IMR-90 (cell line): Measurements from ENCODE around the gene ZNF280B. TPM values are rescaled to one million over a fixed set of nuclear protein-coding genes. Genes with fewer than 3 reads are reported as not detected.

Experiments used
- ATAC-seq: fragments of 200-7000 bp; cut with Tn5 transposase; 2 replicates; pipeline ENCODE4 v1.9.1; 2020; ENCODE audit warnings: low read depth, mild to moderate bottlenecking, moderate library complexity
- BruUV-seq: library from RNA; stranded (reverse); fragments of 400-500 nt; replicated peaks from 2 replicates; lab custom pipeline; 2021; lab: Mats Ljungman, UMichigan
- CTCF ChIA-PET: fragments of 300-600 bp; formaldehyde crosslinking; extraction: SDS; loops from one replicate; lab custom pipeline; 2021; ENCODE audit warnings: antibody characterized with exemption; lab: Yijun Ruan, JAX
- POLR2A ChIA-PET: fragments of 300-600 bp; sonication (Branson Sonifier 250); formaldehyde crosslinking; loops from one replicate; lab custom pipeline; 2022; ENCODE audit warnings: antibody characterized with exemption; ENCODE audit not compliant: unreplicated experiment; lab: Charles Lee
- DNase-seq: peaks from one replicate; pipeline ENCODE4 v3.0.0; 2013
- H2AFZ ChIP-seq: replicated peaks from 2 replicates; pipeline ENCODE3; 2013; ENCODE audit warnings: low read length, mild to moderate bottlenecking; ENCODE audit not compliant: poor library complexity
- H2AK5ac ChIP-seq: 2 replicates; pipeline ENCODE4 v1.6.1; 2013; ENCODE audit warnings: low read depth, low read length, inconsistent platforms
- H2AK9ac ChIP-seq: replicated peaks from 2 replicates; pipeline ENCODE3; 2013; ENCODE audit warnings: mild to moderate bottlenecking, low read depth, low read length, moderate library complexity; ENCODE audit not compliant: poor library complexity
- H2BK120ac ChIP-seq: 2 replicates; pipeline ENCODE4 v1.6.1; 2013; ENCODE audit warnings: low read depth, low read length, inconsistent platforms
- H2BK15ac ChIP-seq: 3 replicates; pipeline ENCODE4 v1.6.1; 2013; ENCODE audit warnings: low read depth, low read length, inconsistent platforms
- H2BK20ac ChIP-seq: 2 replicates; pipeline ENCODE4 v1.6.1; 2013; ENCODE audit warnings: low read depth, mild to moderate bottlenecking, inconsistent platforms, low read length, moderate library complexity
- H2BK5ac ChIP-seq: 2 replicates; pipeline ENCODE4 v1.6.1; 2013; ENCODE audit warnings: mild to moderate bottlenecking, low read depth, low read length, inconsistent platforms; ENCODE audit not compliant: poor library complexity, severe bottlenecking
- H3K14ac ChIP-seq: replicated peaks from 2 replicates; pipeline ENCODE4 v1.6.1; 2013; ENCODE audit warnings: low read depth, low read length, inconsistent platforms
- H3K18ac ChIP-seq: 2 replicates; pipeline ENCODE4 v1.6.1; 2013; ENCODE audit warnings: low read depth, low read length, control low read depth
- H3K23ac ChIP-seq: 2 replicates; pipeline ENCODE4 v1.6.1; 2013; ENCODE audit warnings: low read depth, low read length, inconsistent platforms
- H3K27ac ChIP-seq: 2 replicates; pipeline ENCODE4 v1.5.1; 2013; ENCODE audit warnings: mild to moderate bottlenecking, control low read depth, low read length; ENCODE audit not compliant: insufficient read depth
- H3K27me3 ChIP-seq: 2 replicates; pipeline ENCODE4 v1.6.1; 2013; ENCODE audit warnings: low read length; ENCODE audit not compliant: control insufficient read depth, insufficient read depth
- H3K36me3 ChIP-seq: 2 replicates; pipeline ENCODE4 v1.6.1; 2013; ENCODE audit warnings: low read length, mixed read lengths; ENCODE audit not compliant: control insufficient read depth, insufficient read depth
- H3K4ac ChIP-seq: 2 replicates; pipeline ENCODE4 v1.6.1; 2013; ENCODE audit warnings: low read depth, low read length, inconsistent platforms
- H3K4me1 ChIP-seq: 2 replicates; pipeline ENCODE4 v1.6.1; 2013; ENCODE audit warnings: low read length, mixed read lengths; ENCODE audit not compliant: control insufficient read depth, insufficient read depth
- H3K4me2 ChIP-seq: 2 replicates; pipeline ENCODE4 v1.6.1; 2013; ENCODE audit warnings: low read depth, mild to moderate bottlenecking, control low read depth, low read length, moderate library complexity
- H3K4me3 ChIP-seq: 2 replicates; pipeline ENCODE4 v1.5.1; 2013; ENCODE audit warnings: low read depth, mild to moderate bottlenecking, control low read depth, low read length, moderate library complexity; ENCODE audit not compliant: insufficient read depth
- H3K56ac ChIP-seq: 2 replicates; pipeline ENCODE4 v1.6.1; 2013; ENCODE audit warnings: low read length, inconsistent platforms; ENCODE audit not compliant: insufficient read depth; ENCODE audit errors: extremely low read depth
- H3K79me1 ChIP-seq, 2 experiments: 2 replicates each; pipeline ENCODE4 v1.6.1; 2013; ENCODE audit warnings: low read length in 2 of 2, inconsistent platforms in 1 of 2, low read depth in 1 of 2
- H3K9ac ChIP-seq: 2 replicates; pipeline ENCODE4 v1.6.1; 2013; ENCODE audit warnings: low read depth, low read length, control low read depth
- H3K9me1 ChIP-seq: 2 replicates; pipeline ENCODE4 v1.6.1; 2013; ENCODE audit warnings: low read length, inconsistent platforms; ENCODE audit not compliant: insufficient read depth
- H3K9me3 ChIP-seq: 2 replicates; pipeline ENCODE4 v1.6.1; 2013; ENCODE audit warnings: low read length; ENCODE audit not compliant: control insufficient read depth, insufficient read depth
- H4K20me1 ChIP-seq: 2 replicates; pipeline ENCODE4 v1.6.1; 2013; ENCODE audit warnings: low read length, inconsistent platforms; ENCODE audit not compliant: insufficient read depth
- H4K5ac ChIP-seq: 2 replicates; pipeline ENCODE4 v1.6.1; 2013; ENCODE audit warnings: mild to moderate bottlenecking, low read depth, low read length, control low read depth
- H4K8ac ChIP-seq, 2 experiments: 2 replicates each; pipeline ENCODE4 v1.6.1; 2013; ENCODE audit warnings: low read depth in 2 of 2, low read length in 2 of 2, control low read depth in 1 of 2, inconsistent platforms in 1 of 2
- H4K91ac ChIP-seq: 2 replicates; pipeline ENCODE4 v1.6.1; 2013; ENCODE audit warnings: low read depth, low read length, inconsistent platforms; ENCODE audit not compliant: insufficient read depth
- BHLHE40 ChIP-seq: fragments of 150-350 bp; IDR thresholded peaks from 2 replicates; pipeline ENCODE4 v1.6.1; 2016; ENCODE audit warnings: mild to moderate bottlenecking, low read depth, low read length
- CEBPB ChIP-seq: IDR thresholded peaks from 2 replicates; pipeline ENCODE4 v1.6.1; 2012; ENCODE audit warnings: low read depth, low read length, improper control_type of control experiment
- CHD1 ChIP-seq: IDR thresholded peaks from 2 replicates; pipeline ENCODE4 v1.6.1; 2012; ENCODE audit warnings: low read depth, low read length, improper control_type of control experiment
- FOS ChIP-seq: fragments of 150-350 bp; IDR thresholded peaks from 2 replicates; pipeline ENCODE4 v1.6.1; 2016; ENCODE audit warnings: low read depth, low read length
- MAFK ChIP-seq: IDR thresholded peaks from 2 replicates; pipeline ENCODE4 v1.6.1; 2012; ENCODE audit warnings: low read depth, low read length, improper control_type of control experiment
- MAZ ChIP-seq: IDR thresholded peaks from 2 replicates; pipeline ENCODE4 v1.6.1; 2012; ENCODE audit warnings: low read depth, mild to moderate bottlenecking, low read length, improper control_type of control experiment, moderate library complexity, borderline replicate concordance
- MXI1 ChIP-seq: IDR thresholded peaks from 2 replicates; pipeline ENCODE4 v1.6.1; 2012; ENCODE audit warnings: low read depth, mild to moderate bottlenecking, low read length, moderate library complexity, borderline replicate concordance
- NFE2L2 ChIP-seq: fragments of 150-350 bp; IDR thresholded peaks from 2 replicates; pipeline ENCODE4 v1.6.1; 2016; ENCODE audit warnings: low read depth, mild to moderate bottlenecking, low read length
- POLR2A ChIP-seq: IDR thresholded peaks from 2 replicates; pipeline ENCODE4 v1.6.1; 2012; ENCODE audit warnings: mild to moderate bottlenecking, low read depth, low read length
- RAD21 ChIP-seq: IDR thresholded peaks from 2 replicates; pipeline ENCODE4 v1.6.1; 2012; ENCODE audit warnings: low read length, improper control_type of control experiment
- SMC3 ChIP-seq: fragments of 150-350 bp; IDR thresholded peaks from 2 replicates; pipeline ENCODE4 v1.6.1; 2016; ENCODE audit warnings: low read depth, mild to moderate bottlenecking, antibody characterized with exemption, low read length, moderate library complexity
- WGBS, 2 experiments: methylation state at CpG; one replicate each; pipeline versions ENCODE4 v1.1.5 to v1.1.7; 2013; ENCODE audit warnings: missing lambda C conversion rate in 2 of 2; ENCODE audit not compliant: insufficient read length in 1 of 2; ENCODE audit errors: extremely low coverage in 2 of 2; 5-methylcytosine and 5-hydroxymethylcytosine counted together
- dilution Hi-C: fragments of 300-500 bp; cut with HindIII; formaldehyde crosslinking; loops from one replicate; pipeline ENCODE4 v1.14.3; 2018; ENCODE audit warnings: low sequenced_read_pairs; ENCODE audit not compliant: unreplicated experiment
- in situ Hi-C: fragments of 300-500 bp; cut with MboI; formaldehyde crosslinking; loops from 3 replicates; pipeline ENCODE4 v1.14.3; 2019; ENCODE audit warnings: low sequenced_read_pairs, inconsistent platforms, mixed read lengths
- intact Hi-C: fragments of 100-400 bp; cut with micrococcal nuclease; formaldehyde crosslinking; loops from 2 replicates; pipeline ENCODE4 v1.10.0; 2022
- polyA plus RNA-seq, 3 experiments: library from polyadenylated mRNA; depleted of rRNA; stranded (reverse); fragments of >200 nt; gene quantifications; 2 replicates each; pipeline ENCODE4 v1.2.3, GENCODE V29; 2012; ENCODE audit warnings: low replicate concordance in 1 of 3
- total RNA-seq: library from RNA; depleted of rRNA; stranded (reverse); fragments of >200 nt; gene quantifications from 2 replicates; pipeline ENCODE4 v1.2.3, GENCODE V29; 2012
- TF ChIP-seq, protein P1 (sequence below): fragments of 150-350 bp; IDR thresholded peaks from 2 replicates; pipeline ENCODE4 v1.6.1; 2017; ENCODE audit warnings: mild to moderate bottlenecking, antibody characterized with exemption, low read length, low read depth

ZNF280B gene
- total and polyA plus RNA-seq, 2 of the 4 experiments (the other 2 are of a cell fraction) = 0.65 to 1.4 TPM

DNA sequence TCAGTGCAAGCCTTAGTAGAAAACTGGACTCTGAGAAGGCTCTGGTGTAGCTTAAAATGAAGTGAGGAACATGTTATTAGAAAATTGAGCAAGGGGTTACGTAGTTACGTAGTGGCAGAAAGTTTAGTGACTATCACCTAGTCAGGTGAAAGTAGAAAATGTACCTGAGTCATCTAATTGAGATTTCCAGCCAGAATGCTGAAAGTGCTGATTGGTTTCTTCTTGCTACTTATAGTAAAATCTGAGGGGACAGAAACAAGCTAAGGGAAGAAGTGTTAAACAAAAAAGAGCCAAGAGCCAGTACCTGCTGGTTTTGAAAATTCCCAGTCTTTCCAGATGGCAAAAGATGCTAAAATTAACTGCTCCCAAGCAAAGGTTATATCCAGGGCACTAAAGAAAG lies 29.4 kb downstream of the ZNF280B start:
- H2BK5ac ChIP-seq = no peak overlapping the region
- no peaks in the 10 kb centered on the region for H3K79me1 ChIP-seq
- no peak overlapping the region for H2AFZ ChIP-seq
- H2BK15ac ChIP-seq = no peak overlapping the region
- H3K23ac ChIP-seq = no peak overlapping the region
- no peaks in the 10 kb centered on the region for H3K9me3 ChIP-seq
- no peak overlapping the region for H2AK5ac ChIP-seq
- H4K91ac ChIP-seq = no peak overlapping the region
- H4K8ac ChIP-seq = no peak overlapping the region
- H3K9me1 ChIP-seq = no peaks in the 10 kb centered on the region
- H3K56ac ChIP-seq = no peak overlapping the region
- ATAC-seq = no peak
- H3K4me2 ChIP-seq = no peak overlapping the region
- H3K27ac ChIP-seq = no peak overlapping the region
- H3K18ac ChIP-seq = no peak overlapping the region
- intact Hi-C loops = no loop called here
- BruUV-seq = no TSS peak
- peaks cover 4% of the 10 kb centered on the region; the same call in 1 of the 2 replicates for H3K27me3 ChIP-seq
- no peak overlapping the region for H2AK9ac ChIP-seq
- DNase-seq = no peak
- no peak overlapping the region for H3K4me3 ChIP-seq
- WGBS, 2 experiments = 100% methylated on average over 2 of the region's 2 CpGs; no CpG with 5 or more reads in 1 of the 2 experiments
- dilution Hi-C loops = no loop called here
- POLR2A ChIA-PET = interaction anchor here (0.6 kb wide), 1 partner anchor 121 kb away, joined by 3 read pairs; no protein-coding TSS in a partner anchor
- no peak overlapping the region for H3K14ac ChIP-seq
- H3K4ac ChIP-seq = no peak overlapping the region
- TF ChIP-seq BHLHE40 (no peak), CEBPB (no peak), FOS (no peak), MXI1 (no peak), CHD1 (no peak), MAFK (no peak), POLR2A (no peak), RAD21 (no peak), SMC3 (no peak), NFE2L2 (no peak), MAZ (no peak)
- TF ChIP-seq, protein P1, sequence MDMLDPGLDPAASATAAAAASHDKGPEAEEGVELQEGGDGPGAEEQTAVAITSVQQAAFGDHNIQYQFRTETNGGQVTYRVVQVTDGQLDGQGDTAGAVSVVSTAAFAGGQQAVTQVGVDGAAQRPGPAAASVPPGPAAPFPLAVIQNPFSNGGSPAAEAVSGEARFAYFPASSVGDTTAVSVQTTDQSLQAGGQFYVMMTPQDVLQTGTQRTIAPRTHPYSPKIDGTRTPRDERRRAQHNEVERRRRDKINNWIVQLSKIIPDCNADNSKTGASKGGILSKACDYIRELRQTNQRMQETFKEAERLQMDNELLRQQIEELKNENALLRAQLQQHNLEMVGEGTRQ = no peak
- no peak overlapping the region for H2BK20ac ChIP-seq
- no peaks in the 10 kb centered on the region for H3K4me1 ChIP-seq
- CTCF ChIA-PET = no interaction called here
- H2BK120ac ChIP-seq = no peak overlapping the region
- in situ Hi-C loops = no loop called here
- no peaks in the 10 kb centered on the region for H3K36me3 ChIP-seq
- H3K9ac ChIP-seq = no peak overlapping the region
- H4K5ac ChIP-seq = no peak overlapping the region
- no peaks in the 10 kb centered on the region for H4K20me1 ChIP-seq
